ENCODE measurements around the gene ZFYVE28. TPM values are rescaled to one million over a fixed set of nuclear protein-coding genes. Genes with fewer than 3 reads are reported as not detected.
"Not testable (repeated sequence)": the region's sequence is repeated elsewhere in the genome, so short reads cannot be mapped to it uniquely, and the experiment has no call there.

Gene ZFYVE28
- total RNA-seq, 1 donor from 2014 or later = 3.3 TPM

DNA sequence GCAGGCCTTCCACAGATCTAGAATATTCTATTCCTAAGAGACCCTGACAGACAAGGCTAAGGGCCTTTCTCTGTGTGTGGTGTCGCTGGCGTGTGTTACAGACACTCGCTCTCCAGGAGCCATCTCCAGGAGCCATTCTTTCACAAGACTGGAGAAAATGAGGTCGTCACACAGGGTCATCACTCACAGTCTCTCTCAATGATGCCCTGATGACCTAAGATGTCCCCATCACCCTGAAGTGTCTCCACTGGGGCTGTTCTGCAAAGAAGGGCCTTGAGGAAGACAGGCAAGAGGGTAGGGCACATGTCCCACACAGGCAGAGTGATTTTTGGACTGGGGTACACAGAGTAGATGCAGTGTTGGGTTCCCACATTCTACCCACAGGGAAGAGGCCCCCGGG is 34.7 kb downstream of the ZFYVE28 start:
- Mint-ChIP-seq H3K9me3 (ENCODE audit: low read depth) (peaks cover 6% of the 10 kb centered on the region), H3K4me1 (ENCODE audit: low read depth) (no peaks in the 10 kb centered on the region), H3K36me3 (ENCODE audit: low read depth) (peaks cover 10% of the 10 kb centered on the region), H3K27ac (ENCODE audit: unreplicated experiment) (no peak overlapping the region), H3K27me3 (ENCODE audit: low read depth) (peaks cover 67% of the 10 kb centered on the region), H3K4me3 (ENCODE audit: unreplicated experiment) (no peak overlapping the region)
- TF ChIP-seq, protein P1, sequence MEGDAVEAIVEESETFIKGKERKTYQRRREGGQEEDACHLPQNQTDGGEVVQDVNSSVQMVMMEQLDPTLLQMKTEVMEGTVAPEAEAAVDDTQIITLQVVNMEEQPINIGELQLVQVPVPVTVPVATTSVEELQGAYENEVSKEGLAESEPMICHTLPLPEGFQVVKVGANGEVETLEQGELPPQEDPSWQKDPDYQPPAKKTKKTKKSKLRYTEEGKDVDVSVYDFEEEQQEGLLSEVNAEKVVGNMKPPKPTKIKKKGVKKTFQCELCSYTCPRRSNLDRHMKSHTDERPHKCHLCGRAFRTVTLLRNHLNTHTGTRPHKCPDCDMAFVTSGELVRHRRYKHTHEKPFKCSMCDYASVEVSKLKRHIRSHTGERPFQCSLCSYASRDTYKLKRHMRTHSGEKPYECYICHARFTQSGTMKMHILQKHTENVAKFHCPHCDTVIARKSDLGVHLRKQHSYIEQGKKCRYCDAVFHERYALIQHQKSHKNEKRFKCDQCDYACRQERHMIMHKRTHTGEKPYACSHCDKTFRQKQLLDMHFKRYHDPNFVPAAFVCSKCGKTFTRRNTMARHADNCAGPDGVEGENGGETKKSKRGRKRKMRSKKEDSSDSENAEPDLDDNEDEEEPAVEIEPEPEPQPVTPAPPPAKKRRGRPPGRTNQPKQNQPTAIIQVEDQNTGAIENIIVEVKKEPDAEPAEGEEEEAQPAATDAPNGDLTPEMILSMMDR (IDR thresholded peaks at IDR 0.05) = no peak
- no peak for DNase-seq (ENCODE audit: low spot score)

DNA sequence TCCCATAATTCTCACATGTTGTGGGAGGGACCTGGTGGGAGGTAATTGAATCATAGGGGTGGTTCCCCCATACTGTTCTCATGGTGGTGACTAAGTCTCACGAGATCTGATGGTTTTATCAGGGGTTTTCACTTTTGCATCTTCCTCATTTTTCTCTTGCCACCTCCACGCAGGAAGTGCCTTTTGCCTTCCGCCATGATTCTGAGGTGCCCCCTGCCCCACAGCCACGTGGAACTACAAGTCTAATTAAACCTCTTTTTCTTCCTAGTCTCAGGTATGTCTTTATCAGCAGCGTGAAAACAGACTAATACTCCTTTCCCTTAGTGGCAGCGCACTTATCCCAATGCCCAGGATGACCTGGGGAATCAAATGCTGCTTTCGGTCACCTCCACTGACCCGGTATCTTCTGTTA is 35.2 kb downstream of the ZFYVE28 start:
- not testable (repeated sequence) for H3K27ac Mint-ChIP-seq (ENCODE audit: unreplicated experiment)

DNA sequence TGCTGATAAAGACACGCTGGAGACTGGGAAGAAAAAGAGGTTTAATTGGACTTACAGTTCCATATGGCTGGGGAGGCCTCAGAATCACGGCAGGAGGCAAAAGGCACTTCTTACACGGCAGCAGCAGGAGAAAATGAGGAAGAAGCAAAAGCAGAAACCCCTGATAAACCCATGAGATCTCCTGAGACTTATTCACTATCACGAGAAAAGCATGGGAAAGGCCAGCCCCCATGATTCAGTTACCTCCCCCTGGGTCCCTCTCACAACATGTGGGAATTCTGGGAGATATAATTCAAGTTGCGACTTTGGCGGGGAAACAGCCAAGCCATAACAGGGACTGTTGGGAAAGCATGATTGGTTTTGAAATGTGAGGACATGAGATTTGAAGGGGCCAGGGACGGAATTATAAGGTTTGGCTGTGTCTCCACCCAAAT is 35.7 kb downstream of the ZFYVE28 start:
- H3K36me3 Mint-ChIP-seq (ENCODE audit: low read depth); H3K4me3 Mint-ChIP-seq (ENCODE audit: unreplicated experiment); H3K4me1 Mint-ChIP-seq (ENCODE audit: low read depth); DNase-seq (ENCODE audit: low spot score); H3K9me3 Mint-ChIP-seq (ENCODE audit: low read depth); H3K27ac Mint-ChIP-seq (ENCODE audit: unreplicated experiment): not testable (repeated sequence)
- H3K27me3 Mint-ChIP-seq (ENCODE audit: low read depth) = peaks cover 64% of the 10 kb centered on the region

More for the DNA sequence above, 35.2 kb downstream of the ZFYVE28 start:
- not testable (repeated sequence) for DNase-seq (ENCODE audit: low spot score); H3K4me1 Mint-ChIP-seq (ENCODE audit: low read depth); H3K4me3 Mint-ChIP-seq (ENCODE audit: unreplicated experiment); H3K36me3 Mint-ChIP-seq (ENCODE audit: low read depth); H3K9me3 Mint-ChIP-seq (ENCODE audit: low read depth)
- H3K27me3 Mint-ChIP-seq (ENCODE audit: low read depth) = peaks cover 67% of the 10 kb centered on the region

DNA sequence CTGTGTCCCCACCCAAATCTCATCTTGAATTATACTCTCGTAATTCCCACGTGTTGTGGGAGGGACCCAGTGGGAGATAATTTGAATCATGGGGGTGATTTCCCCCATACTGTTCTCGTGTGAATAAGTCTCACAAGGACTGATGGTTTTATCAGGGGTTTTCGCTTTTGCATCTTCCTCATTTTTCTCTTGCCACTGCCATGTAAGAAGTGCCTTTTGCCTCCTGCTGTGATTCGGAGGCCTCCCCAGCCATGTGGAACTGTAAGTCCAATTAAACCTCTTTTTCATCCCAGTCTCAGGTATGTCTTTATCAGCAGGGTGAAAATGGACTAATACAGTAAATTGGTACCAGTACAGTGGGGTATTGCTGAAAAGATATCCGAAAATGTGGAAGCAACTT is 37.9 kb downstream of the ZFYVE28 start:
- not testable (repeated sequence) for DNase-seq (ENCODE audit: low spot score); H3K4me1 Mint-ChIP-seq (ENCODE audit: low read depth); H3K4me3 Mint-ChIP-seq (ENCODE audit: unreplicated experiment); H3K36me3 Mint-ChIP-seq (ENCODE audit: low read depth); H3K9me3 Mint-ChIP-seq (ENCODE audit: low read depth); H3K27ac Mint-ChIP-seq (ENCODE audit: unreplicated experiment)
- H3K27me3 Mint-ChIP-seq (ENCODE audit: low read depth) = peaks cover 61% of the 10 kb centered on the region

DNA sequence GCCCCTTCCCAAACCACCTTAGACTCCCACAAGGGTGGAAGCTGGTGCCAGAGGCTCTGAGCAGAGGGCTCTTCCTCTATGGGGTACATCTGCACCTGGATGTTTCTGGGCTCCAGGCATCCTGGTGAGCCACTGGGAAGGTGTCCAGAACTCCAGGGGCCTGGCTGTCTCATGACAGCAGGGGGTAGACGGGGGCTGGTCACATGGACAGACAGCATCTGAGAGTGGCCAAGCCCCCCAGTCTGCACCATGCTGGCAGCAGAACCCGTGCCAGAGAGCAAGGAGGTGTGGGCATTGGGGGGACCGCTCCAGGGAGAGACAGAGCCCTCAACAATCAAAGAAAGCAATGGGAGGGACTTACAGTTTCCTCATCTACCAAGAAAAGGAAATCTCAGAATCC is 39.5 kb downstream of the ZFYVE28 start:
- H3K9me3 Mint-ChIP-seq (ENCODE audit: low read depth) = peaks cover 6% of the 10 kb centered on the region
- DNase-seq (ENCODE audit: low spot score) = no peak
- no peak overlapping the region for H3K27ac Mint-ChIP-seq (ENCODE audit: unreplicated experiment)
- no peak overlapping the region for H3K4me3 Mint-ChIP-seq (ENCODE audit: unreplicated experiment)
- no peaks in the 10 kb centered on the region for H3K4me1 Mint-ChIP-seq (ENCODE audit: low read depth)
- TF ChIP-seq, protein P1 (IDR thresholded peaks at IDR 0.05) = no peak
- H3K27me3 Mint-ChIP-seq (ENCODE audit: low read depth) = peaks cover 62% of the 10 kb centered on the region
- H3K36me3 Mint-ChIP-seq (ENCODE audit: low read depth) = peaks cover 11% of the 10 kb centered on the region

DNA sequence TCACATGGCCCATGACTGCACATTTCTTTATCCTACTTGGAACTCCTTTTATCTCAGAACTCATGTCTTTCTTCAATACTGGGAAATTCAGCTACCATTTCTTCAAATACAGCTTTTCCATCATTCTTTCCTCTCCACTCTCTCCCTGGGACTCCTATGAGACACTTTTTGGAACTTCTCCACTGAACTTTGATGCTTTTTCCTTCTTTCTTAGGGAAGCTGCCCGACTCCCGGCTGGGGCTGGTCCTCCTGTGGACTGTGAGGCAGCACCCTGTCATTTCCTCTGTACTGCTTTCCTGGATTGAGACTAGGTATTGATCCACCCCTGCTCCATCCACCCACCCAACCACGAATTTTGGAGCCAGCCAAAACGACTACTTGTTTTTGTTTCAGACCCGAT is 40.0 kb downstream of the ZFYVE28 start:
- no peak overlapping the region for H3K27ac Mint-ChIP-seq (ENCODE audit: unreplicated experiment)
- TF ChIP-seq, protein P1 (IDR thresholded peaks at IDR 0.05) = no peak
- H3K4me3 Mint-ChIP-seq (ENCODE audit: unreplicated experiment) = no peak overlapping the region
- H3K27me3 Mint-ChIP-seq (ENCODE audit: low read depth) = peaks cover 62% of the 10 kb centered on the region
- peaks cover 6% of the 10 kb centered on the region for H3K9me3 Mint-ChIP-seq (ENCODE audit: low read depth)
- H3K36me3 Mint-ChIP-seq (ENCODE audit: low read depth) = peaks cover 11% of the 10 kb centered on the region
- no peak for DNase-seq (ENCODE audit: low spot score)
- H3K4me1 Mint-ChIP-seq (ENCODE audit: low read depth) = no peaks in the 10 kb centered on the region

DNA sequence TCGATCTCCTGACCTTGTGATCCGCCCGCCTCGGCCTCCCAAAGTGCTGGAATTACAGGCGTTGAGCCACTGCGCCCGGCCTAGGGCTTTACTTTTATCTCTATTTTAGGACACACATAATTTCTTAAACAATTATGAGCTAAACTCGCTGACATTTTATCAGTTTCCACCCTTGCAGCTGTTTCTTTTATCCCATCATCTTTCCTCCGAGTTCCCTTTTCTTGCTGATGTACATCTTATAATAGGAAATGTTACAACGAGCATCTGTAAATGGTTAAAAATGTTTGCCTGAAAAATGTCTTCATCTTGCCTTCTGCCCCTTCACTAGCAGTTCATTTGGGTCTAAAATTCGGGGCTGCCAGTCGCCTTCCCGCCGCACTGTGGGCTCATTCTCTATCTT is 41.2 kb downstream of the ZFYVE28 start:
- H3K4me3 Mint-ChIP-seq (ENCODE audit: unreplicated experiment) = no peak overlapping the region
- H3K27ac Mint-ChIP-seq (ENCODE audit: unreplicated experiment) = no peak overlapping the region
- TF ChIP-seq, protein P1 (IDR thresholded peaks at IDR 0.05) = no peak
- H3K4me1 Mint-ChIP-seq (ENCODE audit: low read depth) = no peaks in the 10 kb centered on the region
- DNase-seq (ENCODE audit: low spot score) = no peak
- H3K36me3 Mint-ChIP-seq (ENCODE audit: low read depth) = peaks cover 11% of the 10 kb centered on the region
- peaks cover 6% of the 10 kb centered on the region for H3K9me3 Mint-ChIP-seq (ENCODE audit: low read depth)
- peaks cover 52% of the 10 kb centered on the region for H3K27me3 Mint-ChIP-seq (ENCODE audit: low read depth)
